ENCODE data around the gene GORASP1.

Gene GORASP1

DNA sequence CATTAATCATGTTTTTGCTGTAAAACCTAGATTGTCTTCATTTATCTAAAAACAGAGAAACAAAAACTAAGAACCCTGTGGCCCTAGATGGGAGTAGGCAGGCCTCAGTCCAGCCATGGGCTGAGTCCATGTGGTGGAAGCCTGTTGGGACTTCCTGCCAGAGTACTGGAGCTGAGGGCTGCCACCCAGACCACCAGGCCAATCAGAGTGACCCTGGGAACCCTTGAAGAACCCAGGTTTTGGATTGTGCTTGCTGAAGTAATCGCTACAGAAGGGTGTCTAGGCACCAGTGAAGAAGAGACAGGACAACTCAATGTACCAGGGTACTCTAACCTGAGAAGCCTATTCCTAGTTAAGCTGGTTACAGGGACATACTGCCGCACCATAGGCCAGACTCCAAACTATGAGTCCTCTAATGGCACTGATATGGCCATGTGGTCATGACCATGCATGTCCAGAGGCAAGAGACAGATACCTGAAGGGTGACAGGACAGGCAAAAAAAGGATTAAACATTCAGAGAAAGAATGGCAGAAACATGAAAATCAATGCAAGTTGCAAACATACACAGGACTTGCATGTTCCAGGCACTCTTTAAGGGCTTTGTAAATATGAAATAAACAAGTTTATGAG, 33.0 kb upstream of the GORASP1 start:
- no peak for DNase-seq

- no peak for DNase-seq
Observed at GRCh38 chr3:39139442-39139841, 32.0 kb upstream of the GORASP1 start.

- DNase-seq: no peak
Observed at GRCh38 chr3:39138804-39139415, 31.5 kb upstream of the GORASP1 start.

GRCh38 chr3:39137991-39138803, 30.8 kb upstream of the GORASP1 start:
- no peak for DNase-seq

- no peak for DNase-seq
Observed at GRCh38 chr3:39137435-39137936, 30.1 kb upstream of the GORASP1 start.

DNA sequence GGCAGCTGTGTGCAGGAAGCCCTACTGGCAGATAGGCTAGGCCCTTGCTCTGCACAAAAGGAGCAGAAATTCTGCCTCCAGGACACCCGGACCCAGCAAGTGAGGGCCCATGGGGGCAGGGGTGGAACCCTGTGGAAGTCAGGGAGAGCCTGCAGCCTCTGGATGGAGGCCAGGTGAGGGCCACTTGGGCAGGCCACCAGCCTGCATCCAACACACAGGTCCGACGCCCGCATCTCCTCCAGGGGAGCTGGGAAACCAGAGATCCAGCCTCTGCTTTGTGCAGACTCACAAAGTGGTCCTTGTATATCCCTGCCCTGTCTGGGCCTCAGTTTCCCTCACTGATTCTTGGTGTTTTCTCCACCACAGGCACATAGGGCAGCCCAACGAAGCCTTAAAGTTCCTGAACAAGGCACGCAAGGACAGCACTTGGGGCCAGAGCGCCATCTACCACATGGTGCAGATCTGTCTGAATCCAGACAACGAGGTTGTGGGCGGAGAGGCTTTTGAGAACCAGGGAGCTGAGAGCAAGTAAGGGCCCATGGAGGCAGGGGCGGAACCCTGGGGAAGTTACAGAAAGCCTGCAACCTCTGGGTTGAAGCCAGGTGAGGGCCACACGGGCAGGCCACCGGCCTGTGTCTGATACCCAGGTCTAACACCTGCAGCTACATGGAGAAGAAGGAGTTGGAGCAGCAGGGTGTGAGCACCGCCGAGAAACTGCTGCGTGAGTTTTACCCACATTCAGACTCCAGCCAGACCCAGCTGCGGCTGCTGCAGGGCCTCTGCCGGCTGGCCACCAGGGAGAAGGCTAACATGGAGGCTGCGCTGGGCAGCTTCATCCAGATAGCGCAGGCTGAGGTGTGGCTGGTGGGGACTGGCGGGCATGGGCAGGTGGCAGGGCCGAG, 29.4 kb upstream of the GORASP1 start:
- no peak for DNase-seq

DNA sequence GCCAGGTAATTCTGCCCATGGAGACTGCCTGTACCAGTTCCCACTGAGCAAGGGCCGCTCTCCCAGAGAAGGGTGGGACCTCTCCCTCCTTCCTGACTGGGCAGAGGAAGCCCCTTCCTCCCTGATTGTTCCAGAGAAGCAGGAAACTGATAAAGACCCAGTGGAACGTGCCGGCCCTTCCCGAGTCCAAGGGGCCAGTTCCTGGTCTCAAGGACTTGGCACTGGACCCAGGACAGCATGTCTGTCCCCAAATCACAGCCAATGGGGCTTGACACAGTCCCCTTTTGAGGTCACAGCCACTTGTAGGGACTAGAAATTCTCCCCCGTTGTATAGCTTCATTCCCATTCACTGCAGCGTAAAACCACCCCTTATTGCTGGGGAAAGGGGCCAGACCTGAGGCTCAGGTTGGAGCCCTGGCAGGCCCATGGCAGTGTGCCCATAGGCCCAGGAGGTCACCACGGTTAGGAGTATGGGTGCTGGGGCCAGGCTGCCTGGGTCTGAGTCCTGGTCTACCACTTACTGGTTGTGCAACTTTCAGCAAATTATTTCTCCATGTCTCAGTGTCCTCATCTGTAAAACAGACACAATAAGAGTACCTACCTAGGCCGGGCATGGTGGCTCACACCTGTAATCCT, 27.9 kb upstream of the GORASP1 start:
- no peak for DNase-seq

GRCh38 chr3:39134305-39134704, 26.9 kb upstream of the GORASP1 start:
- DNase-seq: no peak

DNA sequence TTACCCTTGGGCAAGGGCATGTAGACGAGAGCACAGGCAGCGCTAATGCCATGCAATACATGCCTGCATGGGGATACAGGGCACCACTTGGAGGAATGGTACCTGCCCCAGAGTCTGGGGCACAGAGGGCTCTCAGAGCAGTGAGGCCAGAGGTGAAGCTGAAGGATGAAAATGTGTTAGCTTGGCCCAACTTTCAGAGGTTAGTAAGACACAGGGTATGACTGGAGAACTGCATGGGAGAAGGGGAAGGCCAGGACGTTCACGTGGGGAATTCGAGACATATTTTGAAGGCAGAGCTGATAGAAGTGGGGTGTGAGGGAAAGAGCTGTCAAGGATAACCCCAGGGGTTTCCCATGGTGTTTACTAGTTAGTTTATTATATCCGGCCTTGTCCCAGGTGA, 26.4 kb upstream of the GORASP1 start:
- no peak for DNase-seq

GRCh38 chr3:39133093-39133490, 25.7 kb upstream of the GORASP1 start:
- no peak for DNase-seq

GRCh38 chr3:39132096-39133092, 25.0 kb upstream of the GORASP1 start:
- DNase-seq: no peak

DNA sequence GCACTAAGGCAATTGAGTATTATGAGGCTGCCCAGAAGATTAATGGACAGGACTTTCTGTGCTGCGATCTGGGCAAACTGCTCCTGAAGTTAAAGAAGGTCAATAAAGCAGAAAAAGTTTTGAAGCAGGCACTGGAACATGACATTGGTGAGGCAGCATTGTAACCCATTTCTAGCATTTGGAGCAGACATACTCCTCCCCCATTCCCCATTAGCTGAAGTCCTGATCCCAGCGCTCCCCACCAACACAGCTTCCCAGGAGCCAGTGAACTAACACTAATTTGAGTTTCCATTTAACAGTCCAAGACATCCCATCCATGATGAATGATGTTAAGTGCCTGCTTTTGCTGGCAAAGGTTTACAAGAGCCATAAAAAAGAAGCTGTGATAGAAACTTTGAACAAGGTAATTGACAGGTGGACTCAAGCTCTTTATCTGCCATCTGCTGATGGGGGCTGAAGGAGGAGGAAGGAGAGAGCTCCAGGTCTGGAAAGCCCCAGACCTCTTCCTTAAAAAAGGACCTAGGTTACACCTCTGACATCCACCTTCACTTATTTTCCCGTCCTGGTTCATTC, 23.4 kb upstream of the GORASP1 start:
- DNase-seq: no peak

DNA sequence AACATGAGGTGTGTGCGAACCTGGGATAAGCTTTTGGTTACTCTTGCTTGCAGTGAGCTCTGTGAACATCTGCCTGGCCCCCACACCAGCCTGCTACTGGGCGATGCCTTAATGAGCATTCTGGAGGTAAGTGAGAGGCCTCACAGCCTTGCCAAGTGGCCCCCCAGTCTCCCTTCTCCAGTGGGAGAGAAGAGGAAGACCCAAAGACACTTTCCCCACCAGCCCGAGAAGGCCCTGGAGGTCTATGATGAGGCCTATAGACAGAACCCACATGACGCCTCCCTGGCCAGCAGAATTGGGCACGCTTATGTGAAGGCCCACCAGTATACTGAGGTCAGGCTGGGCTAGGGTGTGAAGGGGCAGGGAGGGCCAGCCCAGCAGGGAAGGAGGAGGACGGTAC, 22.6 kb upstream of the GORASP1 start:
- DNase-seq: no peak

DNA sequence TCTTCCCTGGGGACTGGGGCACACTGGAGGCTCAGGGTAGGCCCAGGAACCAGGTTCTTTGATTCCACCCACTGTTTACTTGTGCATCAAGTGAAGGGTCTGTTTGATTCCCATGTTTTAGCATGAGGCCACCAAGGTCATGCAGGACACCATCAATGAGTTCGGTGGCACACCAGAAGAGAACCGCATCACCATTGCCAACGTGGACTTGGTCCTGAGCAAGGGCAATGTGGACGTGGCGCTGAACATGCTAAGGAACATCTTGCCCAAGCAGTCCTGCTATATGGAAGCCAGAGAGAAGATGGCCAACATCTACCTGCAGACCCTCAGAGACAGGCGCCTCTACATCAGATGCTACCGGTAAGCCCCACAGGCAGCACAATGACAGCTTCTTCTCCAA, 21.5 kb upstream of the GORASP1 start:
- no peak for DNase-seq

GRCh38 chr3:39127908-39128304, 20.5 kb upstream of the GORASP1 start:
- DNase-seq: no peak

GRCh38 chr3:39127269-39127907, 20.0 kb upstream of the GORASP1 start:
- DNase-seq: no peak

GRCh38 chr3:39126532-39127071, 19.2 kb upstream of the GORASP1 start:
- DNase-seq: no peak

- no peak for DNase-seq
Observed at GRCh38 chr3:39125841-39126500, 18.5 kb upstream of the GORASP1 start.

Data from NCI-H187 (cell line).